ENCODE measurements around the gene TEKT3.

GRCh38 chr17:15379659-15380058, 38.3 kb upstream of the TEKT3 start:
- TF ChIP-seq YY1 (IDR thresholded peaks at IDR 0.05; ENCODE audit: borderline replicate concordance in 1 of 3, control insufficient read depth in 1 of 3, extremely low read depth in 1 of 3, insufficient read depth in 3 of 3, insufficient read length in 1 of 3, insufficient replicate concordance in 2 of 3, low read depth in 1 of 3, low read length in 2 of 3) (no peak), NFIC (IDR thresholded peaks at IDR 0.05) (no peak), STAT5B (CRISPR knock-in tag; IDR thresholded peaks at IDR 0.05) (no peak), CREB1 (IDR thresholded peaks at IDR 0.05) (no peak), CREB1 (CRISPR knock-in tag; IDR thresholded peaks at IDR 0.05) (no peak), THRA (IDR thresholded peaks at IDR 0.05) (no peak), ZNF3 (CRISPR knock-in tag; IDR thresholded peaks at IDR 0.05) (no peak), HNRNPH1 (optimal IDR thresholded peaks at IDR 0.05; ENCODE audit: low read depth, low read length) (no peak), ZKSCAN3 (CRISPR knock-in tag; IDR thresholded peaks at IDR 0.05) (no peak), ARID1B (IDR thresholded peaks at IDR 0.05) (no peak), POLR2AphosphoS5 (IDR thresholded peaks at IDR 0.05; ENCODE audit: control insufficient read depth, insufficient read depth, low read depth, low read length) (no peak), MAFK (IDR thresholded peaks at IDR 0.05; ENCODE audit: low read length) (no peak), NR1H2 (CRISPR knock-in tag; IDR thresholded peaks at IDR 0.05) (no peak)
- TF ChIP-seq, protein P1, sequence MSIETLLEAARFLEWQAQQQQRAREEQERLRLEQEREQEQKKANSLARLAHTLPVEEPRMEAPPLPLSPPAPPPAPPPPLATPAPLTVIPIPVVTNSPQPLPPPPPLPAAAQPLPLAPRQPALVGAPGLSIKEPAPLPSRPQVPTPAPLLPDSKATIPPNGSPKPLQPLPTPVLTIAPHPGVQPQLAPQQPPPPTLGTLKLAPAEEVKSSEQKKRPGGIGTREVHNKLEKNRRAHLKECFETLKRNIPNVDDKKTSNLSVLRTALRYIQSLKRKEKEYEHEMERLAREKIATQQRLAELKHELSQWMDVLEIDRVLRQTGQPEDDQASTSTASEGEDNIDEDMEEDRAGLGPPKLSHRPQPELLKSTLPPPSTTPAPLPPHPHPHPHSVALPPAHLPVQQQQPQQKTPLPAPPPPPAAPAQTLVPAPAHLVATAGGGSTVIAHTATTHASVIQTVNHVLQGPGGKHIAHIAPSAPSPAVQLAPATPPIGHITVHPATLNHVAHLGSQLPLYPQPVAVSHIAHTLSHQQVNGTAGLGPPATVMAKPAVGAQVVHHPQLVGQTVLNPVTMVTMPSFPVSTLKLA (conservative IDR thresholded peaks at IDR 0.05) = no peak

Measured in K562 (cell line).